Heart left ventricle (tissue), 13 donors: ENCODE data around the gene DTD2.

ENCODE experiments used
- POLR2A ChIP-seq, 2 donors: fragments of 450-650 bp; IDR thresholded peaks; one replicate each; pipeline ENCODE4 v1.6.1; 2017; ENCODE audit warnings: antibody characterized with exemption in 2 of 2, mild to moderate bottlenecking in 2 of 2, moderate library complexity in 2 of 2
- TF ChIP-seq, protein P1 (sequence below), 12 donors: fragments of 200-600 bp; sonication (generic) in 4 of 12; IDR thresholded peaks; one replicate each; pipeline versions ENCODE4 v1.5.0 to v1.8.0; 2018 to 2022; ENCODE audit warnings: antibody characterized with exemption in 12 of 12, mild to moderate bottlenecking in 5 of 12
- donor health status: ischemic (EF 13 %, LVEDD 7.1; RV severe dilation, severe dysfunction).
- donor health status: DM: no; HTN: yes; CAD: no.
- donor health status: DM: no; HTN: no; CAD: no.
- donor health status: ischemic (EF 25% LVEDD 6.9; RV normal size, moderate dysfunction).
- donor health status: ischemic (EF 25% LVEDD 5.7; RV mildly dilated, moderate dysfunction).
- donor health status: ischemic (EF 35%, LVEDD 5.7; RV mildly dilated, moderate dysfunction).
- donor health status: nonischemic (EF 11% LVEDD 7.7; RV severe dilation, severe dysfunction).
- donor health status: DM: yes; HTN: yes; CAD: no.
- donor health status: PGD.
- donor health status: ischemic (EF 29% LVEDD 5.4; RV normal size, mild dysfunction).
- donor health status: nonischemic (EF 23%, LVEDD 6.1; RV moderate dilation, normal function).

DNA sequence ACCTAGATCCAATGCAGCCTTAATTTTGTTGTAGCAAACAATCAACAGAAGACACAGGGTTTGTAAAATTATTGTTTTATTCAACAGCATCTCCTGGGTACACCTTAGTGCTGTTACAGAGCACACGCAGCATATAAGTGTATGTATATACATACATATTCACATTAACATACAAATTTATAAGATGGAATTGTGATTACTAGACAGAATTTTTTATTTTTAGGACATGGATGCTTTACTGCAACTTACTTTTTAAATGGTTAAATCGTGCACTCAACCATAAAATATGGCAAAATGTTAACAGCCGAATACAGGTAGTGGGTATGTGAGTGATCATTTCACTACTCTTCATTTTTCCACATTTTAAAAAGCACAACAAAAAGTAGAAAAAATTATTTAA, 53.6 kb downstream of the DTD2 start:
- TF ChIP-seq, protein P1, sequence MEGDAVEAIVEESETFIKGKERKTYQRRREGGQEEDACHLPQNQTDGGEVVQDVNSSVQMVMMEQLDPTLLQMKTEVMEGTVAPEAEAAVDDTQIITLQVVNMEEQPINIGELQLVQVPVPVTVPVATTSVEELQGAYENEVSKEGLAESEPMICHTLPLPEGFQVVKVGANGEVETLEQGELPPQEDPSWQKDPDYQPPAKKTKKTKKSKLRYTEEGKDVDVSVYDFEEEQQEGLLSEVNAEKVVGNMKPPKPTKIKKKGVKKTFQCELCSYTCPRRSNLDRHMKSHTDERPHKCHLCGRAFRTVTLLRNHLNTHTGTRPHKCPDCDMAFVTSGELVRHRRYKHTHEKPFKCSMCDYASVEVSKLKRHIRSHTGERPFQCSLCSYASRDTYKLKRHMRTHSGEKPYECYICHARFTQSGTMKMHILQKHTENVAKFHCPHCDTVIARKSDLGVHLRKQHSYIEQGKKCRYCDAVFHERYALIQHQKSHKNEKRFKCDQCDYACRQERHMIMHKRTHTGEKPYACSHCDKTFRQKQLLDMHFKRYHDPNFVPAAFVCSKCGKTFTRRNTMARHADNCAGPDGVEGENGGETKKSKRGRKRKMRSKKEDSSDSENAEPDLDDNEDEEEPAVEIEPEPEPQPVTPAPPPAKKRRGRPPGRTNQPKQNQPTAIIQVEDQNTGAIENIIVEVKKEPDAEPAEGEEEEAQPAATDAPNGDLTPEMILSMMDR (IDR thresholded peaks at IDR 0.05) = no peak
- TF ChIP-seq POLR2A (IDR thresholded peaks at IDR 0.05) = no peak
